H1 (cell line): ENCODE data around the gene KLHDC10. TPM values are rescaled to one million over a fixed set of nuclear protein-coding genes. Genes with fewer than 3 reads are reported as not detected.

ENCODE experiments used
- CTCF ChIA-PET: fragments of 300-600 bp; sonication (Branson Sonifier 250); formaldehyde crosslinking; loops from one replicate; lab custom pipeline; 2021; ENCODE audit not compliant: partially characterized antibody; lab: Charles Lee
- POLR2A ChIA-PET: fragments of 300-600 bp; sonication (Branson Sonifier 250); formaldehyde crosslinking; loops from one replicate; lab custom pipeline; 2021; ENCODE audit warnings: inconsistent platforms; ENCODE audit not compliant: partially characterized antibody; lab: Charles Lee
- DNase-seq, 2 experiments: peaks; one replicate each; pipeline versions ENCODE4 v3.0.0 to v3.0.0-alpha.2; 2010 to 2022; ENCODE audit warnings: low spot score in 2 of 2, low read depth in 1 of 2, mixed read lengths in 1 of 2
- FAIRE-seq: peaks from 2 replicates; lab custom pipeline; 2011; peaks lifted over from hg19 to GRCh38; lab: Jason Lieb, UNC
- H2AFZ ChIP-seq: 2 replicates; pipeline ENCODE4 v1.8.1; 2012; ENCODE audit warnings: low read length, inconsistent platforms
- H2AK5ac ChIP-seq: 2 replicates; pipeline ENCODE4 v1.6.1; 2013; ENCODE audit warnings: low read depth, low read length
- H2BK120ac ChIP-seq: replicated peaks from 2 replicates; pipeline ENCODE3; 2013; ENCODE audit warnings: low read depth, low read length, inconsistent platforms
- H2BK12ac ChIP-seq: 2 replicates; pipeline ENCODE4 v1.6.1; 2013; ENCODE audit warnings: low read depth, low read length
- H2BK15ac ChIP-seq: 2 replicates; pipeline ENCODE4 v1.6.1; 2013; ENCODE audit warnings: low read length
- H2BK20ac ChIP-seq: 2 replicates; pipeline ENCODE4 v1.6.1; 2013; ENCODE audit warnings: low read length
- H2BK5ac ChIP-seq: 2 replicates; pipeline ENCODE4 v1.6.1; 2013; ENCODE audit warnings: low read depth, low read length
- H3K14ac ChIP-seq: 2 replicates; pipeline ENCODE4 v1.6.1; 2013; ENCODE audit warnings: inconsistent platforms; ENCODE audit not compliant: insufficient read length
- H3K18ac ChIP-seq: 2 replicates; pipeline ENCODE4 v1.6.1; 2013; ENCODE audit warnings: low read length; ENCODE audit errors: extremely low read depth
- H3K23ac ChIP-seq: 2 replicates; pipeline ENCODE4 v1.6.1; 2013; ENCODE audit warnings: inconsistent platforms; ENCODE audit not compliant: insufficient read length
- H3K23me2 ChIP-seq: 2 replicates; pipeline ENCODE4 v1.6.1; 2013; ENCODE audit warnings: low read depth, low read length
- H3K27ac ChIP-seq: 2 replicates; pipeline ENCODE4 v1.6.1; 2011; ENCODE audit warnings: low read depth, low read length, inconsistent platforms
- H3K27me3 ChIP-seq, 4 experiments: replicated peaks in 1 of 4; 1 replicate in 1 of 4; 2 replicates in 3 of 4; pipeline versions ENCODE4 v1.6.1 to v1.8.1; 2011 to 2013; ENCODE audit warnings: low read length in 3 of 4, mild to moderate bottlenecking in 3 of 4, inconsistent platforms in 2 of 4, mixed read lengths in 2 of 4, moderate library complexity in 1 of 4; ENCODE audit not compliant: control insufficient read depth in 3 of 4, insufficient read depth in 3 of 4; ENCODE audit errors: extremely low read depth in 1 of 4
- H3K36me3 ChIP-seq, 4 experiments: 2 replicates each; pipeline versions ENCODE4 v1.6.1 to v1.8.1; 2011 to 2013; ENCODE audit warnings: mild to moderate bottlenecking in 4 of 4, low read length in 3 of 4, moderate library complexity in 2 of 4, control low read depth in 1 of 4, inconsistent platforms in 1 of 4; ENCODE audit not compliant: insufficient read depth in 4 of 4, control insufficient read depth in 2 of 4
- H3K4ac ChIP-seq: replicated peaks from 2 replicates; pipeline ENCODE3; 2013; ENCODE audit warnings: low read length, low read depth, mixed read lengths, inconsistent platforms; ENCODE audit not compliant: insufficient read length
- H3K4me1 ChIP-seq, 4 experiments: replicated peaks in 1 of 4; 1 replicate in 1 of 4; 2 replicates in 3 of 4; pipeline versions ENCODE4 v1.6.1 to v1.8.1; 2011 to 2013; ENCODE audit warnings: low read length in 3 of 4, inconsistent platforms in 2 of 4, mixed read lengths in 1 of 4; ENCODE audit not compliant: insufficient read depth in 4 of 4, control insufficient read depth in 3 of 4
- H3K4me2 ChIP-seq, 2 experiments: 2 replicates each; pipeline versions ENCODE4 v1.6.1 to v1.8.1; 2011 to 2013; ENCODE audit warnings: low read depth in 2 of 2, low read length in 2 of 2, control low read depth in 1 of 2, inconsistent platforms in 1 of 2, mild to moderate bottlenecking in 1 of 2; ENCODE audit not compliant: insufficient read depth in 1 of 2
- H3K4me3 ChIP-seq, 4 experiments: fragments of 200-600, 300-600 bp in 1 of 4; sonication (generic), shearing (Covaris generic), sonication (Bioruptor Twin) in 1 of 4; 2 replicates each; pipeline versions ENCODE4 v1.5.1 to v1.8.1; 2011 to 2016; ENCODE audit warnings: low read length in 4 of 4, low read depth in 3 of 4, control low read depth in 2 of 4, inconsistent platforms in 2 of 4, mild to moderate bottlenecking in 2 of 4, mixed read lengths in 1 of 4, moderate library complexity in 1 of 4; ENCODE audit not compliant: insufficient read depth in 2 of 4; ENCODE audit errors: extremely low read depth in 1 of 4
- H3K56ac ChIP-seq: replicated peaks from 2 replicates; pipeline ENCODE3; 2013; ENCODE audit warnings: low read depth, mild to moderate bottlenecking, mixed read lengths, low read length, inconsistent platforms; ENCODE audit not compliant: insufficient read length
- H3K79me1 ChIP-seq: 2 replicates; pipeline ENCODE4 v1.6.1; 2013; ENCODE audit warnings: low read depth, low read length, control low read depth
- H3K79me2 ChIP-seq, 2 experiments: 2 replicates each; pipeline versions ENCODE4 v1.6.1 to v1.8.1; 2012 to 2013; ENCODE audit warnings: low read length in 2 of 2, mild to moderate bottlenecking in 2 of 2, inconsistent platforms in 1 of 2; ENCODE audit not compliant: insufficient read depth in 2 of 2, control insufficient read depth in 1 of 2
- H3K9ac ChIP-seq, 4 experiments: replicated peaks in 1 of 4; 1 replicate in 1 of 4; 2 replicates in 3 of 4; pipeline versions ENCODE4 v1.6.1 to v1.8.1; 2011 to 2013; ENCODE audit warnings: low read depth in 3 of 4, low read length in 3 of 4, control low read depth in 2 of 4, mild to moderate bottlenecking in 2 of 4, moderate library complexity in 2 of 4, inconsistent platforms in 1 of 4; ENCODE audit errors: extremely low read depth in 1 of 4
- H3K9me3 ChIP-seq, 2 experiments: 2 replicates each; pipeline versions ENCODE4 v1.6.1 to v1.8.1; 2012 to 2013; ENCODE audit warnings: mild to moderate bottlenecking in 2 of 2, moderate library complexity in 2 of 2, control low read depth in 1 of 2, inconsistent platforms in 1 of 2, low read depth in 1 of 2, low read length in 1 of 2, mixed read lengths in 1 of 2; ENCODE audit not compliant: insufficient read depth in 2 of 2
- H4K20me1 ChIP-seq, 2 experiments: replicated peaks in 1 of 2; 2 replicates each; pipeline versions ENCODE3 to v1.8.1; 2011 to 2013; ENCODE audit warnings: inconsistent platforms in 2 of 2, low read length in 2 of 2, mild to moderate bottlenecking in 1 of 2; ENCODE audit not compliant: insufficient read depth in 2 of 2, control insufficient read depth in 1 of 2
- H4K5ac ChIP-seq: 2 replicates; pipeline ENCODE4 v1.6.1; 2013; ENCODE audit warnings: low read length, low read depth, mixed read lengths, inconsistent platforms; ENCODE audit not compliant: insufficient read length
- H4K8ac ChIP-seq: 2 replicates; pipeline ENCODE4 v1.8.0; 2013; ENCODE audit warnings: mild to moderate bottlenecking, moderate library complexity, low read length, inconsistent platforms; ENCODE audit not compliant: insufficient read depth; ENCODE audit errors: extremely low read depth
- H4K91ac ChIP-seq: replicated peaks from 2 replicates; pipeline ENCODE3; 2013; ENCODE audit warnings: low read length, mixed read lengths, inconsistent platforms; ENCODE audit not compliant: insufficient read length
- CREB1 ChIP-seq: IDR thresholded peaks from 2 replicates; pipeline ENCODE4 v1.6.1; 2012; ENCODE audit warnings: inconsistent platforms
- FOSL1 ChIP-seq: IDR thresholded peaks from 2 replicates; pipeline ENCODE4 v1.6.1; 2011; ENCODE audit warnings: mild to moderate bottlenecking, low read depth, low read length, moderate library complexity; ENCODE audit not compliant: insufficient read depth
- HDAC2 ChIP-seq, 2 experiments: fragments of 300-600 bp in 1 of 2; sonication (generic) in 1 of 2; IDR thresholded peaks; 2 replicates each; pipeline ENCODE4 v1.6.1; 2011 to 2012; ENCODE audit warnings: low read depth in 2 of 2, low read length in 2 of 2, mild to moderate bottlenecking in 2 of 2, moderate library complexity in 2 of 2, borderline replicate concordance in 1 of 2, inconsistent platforms in 1 of 2
- PHF8 ChIP-seq: fragments of 200-600 bp; sonication (generic); conservative IDR thresholded peaks from 2 replicates; pipeline ENCODE4 v1.7.1; 2012; ENCODE audit warnings: low read depth, mild to moderate bottlenecking, inconsistent platforms, low read length, moderate library complexity
- POLR2AphosphoS5 ChIP-seq: IDR thresholded peaks from 2 replicates; pipeline ENCODE4 v1.6.1; 2011; ENCODE audit warnings: low read depth, low read length
- RXRA ChIP-seq: IDR thresholded peaks from 2 replicates; pipeline ENCODE4 v1.6.1; 2011; ENCODE audit warnings: low read depth, mild to moderate bottlenecking, low read length, moderate library complexity; ENCODE audit not compliant: insufficient read depth
- SAP30 ChIP-seq: fragments of 300-600 bp; sonication (generic); IDR thresholded peaks from 2 replicates; pipeline ENCODE4 v1.7.1; 2012; ENCODE audit warnings: low read length, moderate library complexity, mild to moderate bottlenecking, inconsistent platforms; ENCODE audit not compliant: insufficient read depth, insufficient replicate concordance
- YY1 ChIP-seq: IDR thresholded peaks from 2 replicates; pipeline ENCODE4 v1.6.1; 2011; ENCODE audit warnings: low read depth, mild to moderate bottlenecking, low read length
- ZNF274 ChIP-seq: IDR thresholded peaks from 2 replicates; pipeline ENCODE4 v1.7.0; 2012; ENCODE audit warnings: low read length, borderline replicate concordance; ENCODE audit errors: extremely low read depth
- WGBS, 2 experiments: shearing (Covaris generic) in 1 of 2; methylation state at CpG; one replicate each; pipeline versions ENCODE4 v1.1.6 to v1.1.7; 2013 to 2015; ENCODE audit warnings: low lambda C conversion rate in 2 of 2, mixed read lengths in 2 of 2, inconsistent platforms in 1 of 2, low coverage in 1 of 2, missing lambda C conversion rate in 1 of 2; ENCODE audit not compliant: insufficient replicate concordance in 2 of 2, insufficient coverage in 1 of 2, insufficient read length in 1 of 2; ENCODE audit errors: extremely low coverage in 1 of 2, missing lambda C conversion rate in 1 of 2; 5-methylcytosine and 5-hydroxymethylcytosine counted together
- polyA plus RNA-seq, 7 experiments: library from polyadenylated mRNA; depleted of rRNA in 3 of 7; stranded (reverse) in 5 of 7; unstranded in 2 of 7; fragments of >200 nt in 5 of 7; fragments of 200-250 nt in 2 of 7; gene quantifications; 1 replicate in 5 of 7; 2 replicates in 1 of 7; 4 replicates in 1 of 7; pipeline versions ENCODE4 v1.2.1 to v1.2.3, GENCODE V29; 2011 to 2013; ENCODE audit warnings: missing spikeins in 2 of 7, mixed read lengths in 2 of 7
- total RNA-seq: library from RNA; stranded (reverse); fragmentation: NEBNext Ultra II Directional; extraction: Animal tissue kit (Norgen Biotek cat#: 25700); gene quantifications from 2 replicates; pipeline ENCODE4 v1.2.1, GENCODE V29; 2021

The KLHDC10 gene
- total and polyA plus RNA-seq, 2 of the 8 experiments (the other 6 are each of a cell fraction or from before 2014, with no cell fraction given): 6.6 to 14.5 TPM

DNA sequence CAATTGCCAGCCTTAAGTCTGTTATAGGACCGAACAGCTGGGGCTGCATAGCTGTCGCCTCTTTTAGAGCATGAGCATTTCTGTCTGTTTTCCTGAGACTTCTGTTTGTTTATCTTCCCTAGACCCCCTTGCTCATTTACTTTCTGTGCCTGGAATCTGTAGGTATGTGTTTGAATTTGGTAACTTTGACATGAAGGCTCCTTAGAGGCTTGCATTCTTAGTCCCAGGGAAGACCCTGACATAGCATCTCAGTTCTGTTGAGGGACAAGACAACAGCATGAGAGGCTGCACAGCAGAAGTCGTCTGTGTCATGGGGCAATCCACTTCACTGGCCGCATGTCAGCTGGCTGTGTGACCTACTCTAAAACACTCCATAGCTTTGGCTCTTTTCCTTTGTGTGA, 58.7 kb downstream of the KLHDC10 start:
- Histone ChIP-seq H3K4me3 (no peak overlapping the region), H3K23ac (no peak overlapping the region), H2AFZ (no peak overlapping the region), H2BK5ac (no peak overlapping the region), H2BK15ac (no peak overlapping the region), H2AK5ac (no peak overlapping the region), H3K9ac (no peak overlapping the region), H4K20me1 (peaks cover 0 to 1% of the 10 kb centered on the region in 2 experiments), H3K4me1 (no peaks in the 10 kb centered on the region), H3K36me3 (peaks cover 0 to 29% (median 8%) of the 10 kb centered on the region in 4 experiments; a peak in 7 of 8 replicates), H2BK12ac (no peak overlapping the region), H3K18ac (no peak overlapping the region), H3K4ac (no peak overlapping the region), H2BK20ac (no peak overlapping the region), H2BK120ac (no peak overlapping the region), H3K56ac (no peak overlapping the region), H4K5ac (no peak overlapping the region), H3K79me2 (no peaks in the 10 kb centered on the region), H3K27ac (no peak overlapping the region), H4K8ac (no peak overlapping the region), H3K27me3 (no peaks in the 10 kb centered on the region), H3K14ac (no peak overlapping the region), H3K79me1 (no peaks in the 10 kb centered on the region), H3K23me2 (no peaks in the 10 kb centered on the region), H3K9me3 (no peaks in the 10 kb centered on the region), H3K4me2 (no peak overlapping the region), H4K91ac (no peak overlapping the region)
- ChIA-PET CTCF (interaction anchor here (1.6 kb wide), 1 partner anchor 57 kb away, joined by 4 read pairs; no protein-coding TSS in a partner anchor), POLR2A (interaction anchor here (0.9 kb wide), 2 partner anchors 12 to 21 kb away, joined by 3 to 4 read pairs; no protein-coding TSS in a partner anchor)
- 92% methylated on average over 4 of the region's 4 CpGs; no CpG with 5 or more reads in 1 of the 2 experiments for WGBS, 2 experiments
- FAIRE-seq (no peak), DNase-seq (no peak)
- TF ChIP-seq POLR2AphosphoS5: no peak
- no peak for TF ChIP-seq SAP30
- no peak for TF ChIP-seq ZNF274
- TF ChIP-seq CREB1: no peak
- no peak for TF ChIP-seq HDAC2 (IDR thresholded peaks at IDR 0.05; ENCODE audit: borderline replicate concordance in 1 of 2, low read depth in 2 of 2, low read length in 2 of 2)
- no peak for TF ChIP-seq RXRA
- no peak for TF ChIP-seq YY1
- TF ChIP-seq PHF8: no peak
- TF ChIP-seq FOSL1: no peak
